DMS114 treated with DMSO at 0.1 percent for 48 hours (cell line): ENCODE results near the gene DNAH2.
"Not testable (repeated sequence)": the region's sequence is repeated elsewhere in the genome, so short reads cannot be mapped to it uniquely, and the experiment has no call there.

Source experiments
- DNase-seq: peaks from one replicate; lab custom pipeline; 2025; ENCODE audit not compliant: unreplicated experiment; lab: John Stamatoyannopoulos, UW

DNAH2 gene

DNA sequence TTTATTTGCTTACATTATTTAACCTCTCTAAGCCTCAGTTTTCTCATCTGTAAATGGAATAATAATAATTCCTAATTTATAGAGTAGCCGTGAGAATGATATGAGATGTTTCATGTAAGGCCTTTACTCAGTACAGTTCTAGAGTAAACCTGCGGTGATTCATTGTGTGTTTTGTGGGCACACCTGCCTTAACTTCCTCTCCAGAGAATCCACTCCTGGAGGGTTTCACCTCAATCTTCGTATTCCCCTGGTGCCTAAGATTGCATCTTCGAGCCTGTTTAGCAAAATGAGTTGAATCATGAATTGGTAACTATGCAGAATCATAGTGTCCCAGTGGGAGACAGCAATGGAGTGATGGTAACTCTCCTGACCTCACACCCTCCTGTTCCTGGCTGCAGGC lies 52.3 kb downstream of the DNAH2 start:
- no peak for DNase-seq

DNA sequence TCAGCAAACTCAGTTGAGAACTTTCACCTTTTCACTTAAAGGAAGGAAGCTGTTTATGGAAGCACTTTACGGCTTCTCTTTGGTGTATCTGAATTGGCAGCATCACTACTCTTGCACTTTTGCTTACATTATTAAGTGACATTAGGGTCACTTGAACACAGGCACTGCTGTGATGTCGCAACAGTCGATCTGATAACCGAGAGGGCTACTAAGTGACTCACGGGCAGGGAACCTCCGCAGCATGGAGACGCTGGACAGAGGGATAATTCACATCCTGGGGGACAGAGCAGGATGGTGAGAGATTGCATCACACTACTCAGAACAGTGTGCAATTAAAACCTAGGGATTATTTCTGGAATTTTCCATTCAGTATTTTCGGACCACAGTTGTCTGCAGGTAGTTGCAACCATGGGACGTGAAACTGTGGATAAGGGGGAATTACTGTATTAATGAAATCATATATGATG lies 56.5 kb downstream of the DNAH2 start:
- DNase-seq, result no peak

DNA sequence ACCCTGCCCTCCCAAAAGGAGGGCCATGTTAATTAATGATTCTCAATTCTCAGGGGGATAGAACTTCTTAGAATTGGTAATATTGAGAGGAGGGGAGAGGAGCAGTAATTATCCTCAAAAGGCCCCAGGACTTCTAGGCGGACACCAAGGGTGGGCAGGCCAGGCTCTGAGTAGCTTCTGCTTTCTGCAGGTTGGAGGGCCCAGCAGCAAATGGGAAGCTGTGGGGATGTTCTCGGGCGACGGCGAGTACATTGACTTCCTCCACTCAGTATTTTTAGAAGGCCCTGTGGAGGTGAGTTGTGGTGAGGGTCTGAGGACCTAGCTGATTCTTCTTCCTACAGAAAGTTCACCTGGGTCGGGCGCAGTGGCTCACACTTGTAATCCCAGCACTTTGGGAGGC lies 57.5 kb downstream of the DNAH2 start:
- no peak for DNase-seq

DNA sequence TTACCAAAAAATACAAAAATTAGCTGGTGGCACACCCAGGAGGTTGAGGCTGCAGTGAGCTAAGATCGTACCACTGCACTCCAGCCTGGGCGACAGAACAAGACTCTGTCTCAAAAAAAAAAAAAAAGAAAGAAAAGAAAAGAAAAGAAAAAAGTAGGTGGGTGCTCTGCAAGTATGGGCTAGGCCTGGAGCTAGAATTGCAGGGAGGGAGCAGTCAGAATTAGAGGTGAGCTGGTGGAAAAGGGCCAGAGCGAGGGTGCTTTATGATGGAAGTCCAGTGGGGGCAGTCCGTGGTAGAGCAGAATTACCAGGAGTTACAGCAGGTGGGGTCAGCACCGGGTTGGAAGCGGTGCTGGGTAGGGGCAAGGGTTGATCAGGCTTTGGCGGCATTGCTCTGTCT lies 59.5 kb downstream of the DNAH2 start:
- no peak for DNase-seq

DNA sequence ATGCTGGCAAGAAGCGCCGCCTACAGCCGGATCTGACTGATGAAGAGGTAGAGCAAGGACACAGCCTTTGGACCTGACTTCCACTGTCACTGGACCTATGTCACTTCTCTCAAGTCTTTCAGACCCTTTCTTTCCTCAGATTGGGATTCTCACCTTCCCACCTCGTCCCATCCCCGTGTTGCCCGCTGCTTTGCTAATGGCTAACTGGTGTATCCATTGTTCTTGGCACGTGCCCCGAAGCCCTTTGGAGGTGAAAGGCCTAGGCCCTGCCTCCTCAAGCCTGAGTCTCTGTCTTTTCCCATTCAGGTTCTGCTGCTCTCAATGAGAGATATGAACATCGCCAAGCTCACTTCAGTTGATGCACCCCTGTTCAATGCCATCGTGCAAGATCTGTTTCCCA lies 63.2 kb downstream of the DNAH2 start:
- no peak for DNase-seq

DNA sequence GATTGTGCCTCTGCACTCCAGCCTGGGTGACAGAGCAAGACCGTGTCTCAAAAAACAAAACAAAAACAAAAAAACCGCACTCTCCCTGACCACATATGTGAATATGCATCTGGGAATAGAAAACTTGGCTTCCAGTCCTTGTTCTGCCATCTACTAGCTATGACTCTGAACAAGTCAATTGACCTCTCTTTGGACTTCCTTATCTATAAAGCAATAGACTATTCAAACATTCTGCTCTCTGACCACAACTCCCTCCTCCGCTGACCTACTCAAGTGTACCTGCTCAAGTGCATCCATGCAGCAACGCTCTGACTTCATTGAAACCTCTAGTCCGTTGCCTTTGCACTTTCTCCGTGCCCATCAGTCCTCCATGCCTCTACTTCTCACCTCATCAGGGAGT lies 63.9 kb downstream of the DNAH2 start:
- no peak for DNase-seq

DNA sequence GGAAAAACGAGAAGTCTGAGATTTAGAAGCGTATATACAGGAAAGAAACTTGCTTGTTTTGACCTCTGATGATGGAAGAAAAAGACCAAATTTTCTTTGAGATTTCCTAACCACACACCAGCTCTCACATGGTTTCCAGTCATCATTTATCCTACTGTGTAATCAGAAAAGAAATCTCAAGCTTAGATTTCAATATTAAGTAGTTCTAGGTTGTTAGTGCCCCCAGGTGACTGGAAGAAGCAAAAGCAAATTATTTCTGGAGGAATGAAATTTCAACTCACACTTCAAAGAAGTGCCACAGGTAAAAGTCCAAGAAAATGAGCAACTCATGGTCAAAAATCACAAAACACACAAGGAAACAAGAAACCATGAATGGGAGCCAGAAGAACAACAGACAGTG lies 64.7 kb downstream of the DNAH2 start:
- DNase-seq, result no peak

DNA sequence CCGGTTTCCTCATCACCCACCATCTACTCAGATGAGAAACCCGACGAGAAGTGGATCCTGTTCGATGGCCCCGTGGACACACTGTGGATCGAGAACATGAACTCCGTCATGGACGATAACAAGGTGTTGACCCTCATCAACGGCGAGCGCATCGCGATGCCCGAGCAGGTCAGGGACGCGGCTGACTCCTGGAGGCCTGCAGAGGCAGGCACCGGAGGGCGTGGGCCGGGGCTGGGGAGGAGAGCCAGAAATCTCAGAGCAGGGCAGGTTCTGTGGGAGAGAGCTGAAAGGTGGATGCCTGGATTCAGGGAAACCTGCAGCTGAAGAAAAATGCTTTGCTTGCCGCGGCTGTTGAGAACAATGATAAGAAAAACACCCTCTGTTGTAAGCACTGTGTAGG lies 69.3 kb downstream of the DNAH2 start:
- DNase-seq, result no peak

DNA sequence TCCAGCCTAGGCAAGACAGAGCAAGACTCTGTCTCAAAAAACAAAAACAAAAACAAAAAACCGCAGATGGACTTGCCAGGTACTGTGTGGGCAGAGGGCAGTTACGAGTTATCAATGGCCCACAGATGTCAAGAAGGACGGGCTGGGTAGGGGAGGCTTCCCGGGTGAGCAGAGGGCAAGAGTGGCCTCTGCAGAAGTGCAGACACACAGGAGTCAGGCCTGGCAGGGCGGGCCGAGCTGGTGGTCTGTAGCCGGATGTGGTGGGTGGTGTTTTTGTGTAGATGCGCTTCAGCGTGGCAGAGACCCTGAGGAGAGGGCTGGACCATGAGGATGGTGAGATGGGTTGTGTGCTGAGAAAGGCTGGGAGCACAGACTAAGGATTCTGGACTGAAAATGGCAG lies 71.6 kb downstream of the DNAH2 start:
- DNase-seq, result no peak

DNA sequence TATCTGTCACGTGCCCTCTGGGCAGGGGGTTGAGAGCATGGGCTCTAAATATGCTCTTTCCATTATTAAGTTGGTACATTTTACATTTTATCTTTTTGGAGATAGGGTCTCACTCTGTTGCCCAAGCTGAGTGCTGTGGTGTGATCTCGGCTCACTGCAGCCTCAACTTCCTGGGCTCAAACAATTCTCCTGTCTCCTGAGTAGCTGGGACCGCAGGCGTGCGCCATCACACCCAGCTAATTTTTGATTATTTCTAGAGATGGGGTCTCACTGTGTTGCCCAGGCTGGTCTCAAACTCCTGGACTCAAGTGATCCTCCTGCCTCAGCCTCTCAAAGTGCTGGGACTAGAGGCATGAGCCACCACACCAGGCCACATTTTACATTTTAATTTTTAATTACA lies 72.6 kb downstream of the DNAH2 start:
- DNase-seq, result no peak

DNA sequence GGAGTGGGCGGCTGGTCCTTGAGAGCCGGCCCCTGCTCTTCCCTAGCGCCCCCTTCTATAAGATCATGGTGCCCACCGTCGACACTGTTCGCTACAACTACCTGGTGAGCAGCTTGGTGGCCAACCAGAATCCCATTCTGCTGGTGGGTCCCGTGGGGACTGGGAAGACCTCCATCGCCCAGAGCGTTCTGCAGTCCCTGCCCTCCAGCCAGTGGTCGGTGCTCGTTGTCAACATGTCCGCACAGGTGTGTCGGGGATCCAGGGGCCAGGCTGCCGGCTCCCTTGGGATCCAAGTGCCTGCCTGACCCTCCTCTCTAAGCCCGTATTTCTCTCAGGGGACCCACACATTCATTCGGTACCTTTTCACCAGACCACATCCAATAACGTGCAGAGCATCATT lies 75.1 kb downstream of the DNAH2 start:
- no peak for DNase-seq

DNA sequence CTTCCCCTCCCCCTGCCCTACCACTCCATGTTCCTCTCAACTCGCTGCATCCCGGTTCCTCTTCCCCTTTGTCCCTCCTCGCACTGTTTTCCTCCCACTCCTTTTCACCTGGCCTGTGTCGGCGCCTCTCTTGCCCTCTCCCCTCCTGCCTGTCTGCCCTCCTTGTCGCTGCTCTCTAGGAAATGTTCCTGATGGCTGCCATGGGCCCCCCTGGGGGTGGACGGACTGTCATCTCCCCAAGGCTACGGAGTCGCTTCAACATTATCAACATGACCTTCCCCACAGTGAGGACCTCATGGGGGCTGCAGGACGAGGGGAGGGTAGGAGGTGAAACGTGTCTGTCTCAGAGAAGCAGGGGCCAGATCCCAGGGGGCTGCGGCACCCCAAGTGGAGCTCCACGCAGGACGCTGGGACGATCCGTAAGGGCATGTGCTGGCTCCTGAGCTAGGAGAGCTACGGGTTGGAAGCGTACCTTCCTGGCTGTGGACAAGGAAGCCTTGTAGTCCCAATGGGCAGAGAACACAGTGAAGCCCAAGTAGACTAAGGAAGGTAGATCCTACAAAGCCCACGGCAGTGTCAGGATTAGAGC lies 76.6 kb downstream of the DNAH2 start:
- DNase-seq, result no peak

DNA sequence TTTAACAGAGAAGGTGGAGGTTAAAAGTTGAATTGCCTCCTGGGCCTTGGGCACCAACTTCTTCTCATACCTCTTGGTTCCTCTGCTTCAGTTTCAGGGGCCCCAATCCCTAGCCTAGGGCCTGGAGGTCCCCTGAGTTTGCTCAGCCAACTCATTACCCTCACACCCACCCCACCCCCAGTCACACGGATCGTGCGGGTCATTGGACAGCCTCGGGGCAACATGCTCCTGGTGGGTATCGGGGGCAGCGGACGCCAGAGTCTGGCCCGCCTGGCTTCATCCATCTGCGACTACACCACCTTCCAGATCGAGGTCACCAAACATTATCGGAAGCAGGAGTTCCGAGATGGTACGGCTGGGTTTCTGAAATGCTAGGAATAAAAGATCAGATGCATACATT lies 80.4 kb downstream of the DNAH2 start:
- DNase-seq, result no peak

DNA sequence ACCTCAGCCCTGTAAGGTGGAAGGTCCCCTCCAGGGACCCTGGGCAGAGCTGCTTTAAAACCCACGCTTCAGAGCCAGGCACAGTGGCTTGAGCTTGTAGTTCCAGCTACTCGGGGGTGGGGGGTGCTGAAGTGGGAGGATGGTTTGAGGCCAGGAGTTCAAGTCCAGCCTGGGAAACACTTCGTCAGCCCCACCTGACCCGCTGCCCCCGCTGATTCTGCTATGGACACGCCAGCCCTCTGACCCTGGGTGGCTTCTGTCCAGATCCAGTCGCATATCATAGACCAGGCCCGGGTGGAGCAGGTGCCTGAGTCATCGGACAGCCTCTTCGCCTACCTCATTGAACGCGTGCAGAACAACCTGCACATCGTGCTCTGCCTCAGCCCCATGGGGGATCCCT lies 81.3 kb downstream of the DNAH2 start:
- DNase-seq, result no peak

DNA sequence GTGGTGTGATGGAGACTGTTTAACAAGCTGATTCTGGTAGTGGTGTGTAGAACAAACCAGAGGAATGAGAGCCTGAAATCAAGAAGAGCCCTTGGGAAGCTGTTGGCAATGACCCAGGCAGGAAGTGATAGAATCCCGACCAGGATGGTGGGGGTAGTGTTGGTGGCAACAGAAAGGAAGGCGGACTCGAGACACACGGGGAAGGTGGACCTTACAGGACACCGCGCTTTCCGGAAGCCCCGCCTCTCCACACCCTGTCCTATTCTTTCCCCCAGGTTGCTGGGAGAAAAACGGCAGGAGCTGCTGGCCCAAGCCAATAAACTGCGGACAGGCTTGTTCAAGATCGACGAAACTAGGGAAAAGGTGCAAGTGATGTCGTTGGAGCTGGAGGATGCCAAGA lies 86.4 kb downstream of the DNAH2 start:
- DNase-seq, result no peak

DNA sequence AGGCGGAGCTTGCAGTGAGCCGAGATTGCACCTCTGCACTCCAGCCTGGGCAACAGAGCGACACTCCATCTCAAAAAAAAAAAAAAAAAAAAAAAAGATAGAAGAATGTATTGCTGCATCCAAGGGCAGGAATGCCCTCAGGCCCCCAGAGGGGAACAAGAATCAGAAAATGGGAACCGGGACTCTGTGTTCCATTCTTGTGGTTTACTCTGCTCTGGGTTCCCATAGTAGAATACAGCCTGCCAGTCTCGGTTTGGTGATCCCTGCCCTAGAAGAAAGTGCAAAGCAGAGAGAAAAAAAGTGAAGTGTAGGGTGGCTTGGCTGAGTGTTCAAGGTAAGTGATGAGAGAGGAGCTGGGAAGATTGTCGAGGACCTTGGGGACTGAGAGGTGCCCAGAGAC lies 89.0 kb downstream of the DNAH2 start:
- DNase-seq, result no peak

DNA sequence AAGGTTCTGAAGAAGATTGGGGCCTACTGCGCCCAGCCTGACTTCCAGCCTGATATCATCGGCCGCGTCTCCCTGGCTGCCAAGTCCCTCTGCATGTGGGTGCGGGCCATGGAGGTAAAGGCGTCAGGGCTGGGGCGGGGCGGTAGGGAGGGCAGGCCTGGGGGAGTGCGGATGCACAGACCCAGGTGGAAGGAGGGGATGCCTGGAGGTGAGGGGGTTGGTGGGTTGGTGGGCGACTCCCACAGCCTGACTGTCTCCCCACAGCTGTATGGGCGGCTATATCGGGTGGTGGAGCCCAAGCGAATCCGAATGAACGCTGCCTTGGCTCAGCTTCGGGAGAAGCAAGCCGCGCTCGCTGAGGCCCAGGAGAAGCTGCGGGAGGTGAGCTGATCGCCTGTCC lies 89.7 kb downstream of the DNAH2 start:
- no peak for DNase-seq

DNA sequence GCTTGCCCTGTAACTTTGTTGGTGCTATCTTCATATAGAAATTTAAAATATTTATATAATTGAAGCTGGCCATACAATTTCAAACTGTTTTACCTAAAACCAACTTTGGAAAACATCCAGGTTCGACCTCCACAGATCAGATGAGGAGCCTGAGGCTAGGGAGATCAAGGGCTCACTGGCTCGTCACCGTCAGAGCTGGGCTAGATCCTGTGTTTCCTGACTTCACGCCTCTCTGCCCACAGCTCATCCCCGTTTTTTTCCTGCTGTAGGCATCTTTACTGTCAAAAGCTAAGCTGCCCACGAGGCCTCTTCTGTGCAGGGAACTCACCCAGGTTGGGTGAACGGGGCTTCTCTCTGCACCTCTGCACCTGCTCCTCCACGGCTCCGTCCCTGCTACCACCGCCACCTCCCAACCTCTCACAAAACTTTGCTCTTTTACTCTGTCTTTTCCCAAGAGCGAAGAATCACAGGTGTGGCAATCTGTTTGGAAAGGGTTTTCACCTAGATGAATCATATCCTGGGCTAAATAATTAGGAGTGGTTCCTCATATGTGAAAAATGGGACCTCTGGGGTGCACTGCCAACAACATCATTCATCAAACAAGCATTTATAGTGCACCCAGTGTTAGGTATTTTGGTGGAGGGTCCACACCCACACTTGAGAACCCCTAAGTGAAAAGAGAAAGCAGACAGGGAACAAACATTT lies 91.7 kb downstream of the DNAH2 start:
- no peak for DNase-seq

DNA sequence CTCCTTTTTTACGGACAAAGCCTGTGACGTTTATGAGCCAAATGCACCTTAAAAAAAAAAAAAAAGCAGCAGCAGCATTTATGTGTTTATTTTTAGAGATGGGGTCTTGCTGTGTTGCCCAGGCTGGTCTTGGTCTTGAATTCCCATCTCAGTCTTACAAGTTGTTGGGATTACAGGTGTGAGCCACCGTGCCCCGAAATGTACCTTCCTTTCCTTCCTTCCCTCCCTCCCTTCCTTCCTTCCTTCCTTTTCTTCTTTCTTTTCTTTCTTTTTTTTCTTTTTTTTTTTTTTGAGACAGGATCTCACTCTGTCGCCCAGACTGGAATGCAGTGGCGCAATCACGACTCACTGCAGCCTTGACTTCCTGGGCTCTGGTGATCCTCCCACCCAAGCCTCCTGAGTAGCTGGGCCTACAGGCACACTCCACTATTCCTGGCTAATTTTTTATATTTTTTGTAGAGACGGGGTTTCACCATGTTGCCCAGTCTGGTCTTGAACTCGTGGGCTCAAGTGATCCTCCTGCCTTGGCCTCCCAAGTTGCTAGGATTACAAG lies 92.3 kb downstream of the DNAH2 start:
- DNase-seq, result not testable (repeated sequence)

DNA sequence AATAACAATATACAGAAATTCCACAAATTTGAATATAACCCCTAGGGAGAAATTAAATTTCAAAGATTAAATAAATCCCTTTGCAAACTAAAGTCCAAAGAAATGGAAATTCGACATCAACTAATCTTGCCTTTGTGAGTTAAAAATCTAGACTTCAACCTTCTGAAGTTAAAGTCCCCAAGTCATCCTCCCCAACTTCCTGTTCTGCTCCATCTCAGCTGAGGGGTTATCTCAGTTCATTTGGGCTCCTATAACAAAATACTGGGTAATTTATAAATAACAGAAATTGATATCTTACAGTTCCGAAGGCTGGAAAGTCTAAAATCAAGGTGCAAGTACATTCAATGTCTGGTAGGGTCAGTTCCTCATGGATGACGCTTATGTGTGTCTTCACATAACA lies 93.7 kb downstream of the DNAH2 start:
- DNase-seq, result no peak

DNA sequence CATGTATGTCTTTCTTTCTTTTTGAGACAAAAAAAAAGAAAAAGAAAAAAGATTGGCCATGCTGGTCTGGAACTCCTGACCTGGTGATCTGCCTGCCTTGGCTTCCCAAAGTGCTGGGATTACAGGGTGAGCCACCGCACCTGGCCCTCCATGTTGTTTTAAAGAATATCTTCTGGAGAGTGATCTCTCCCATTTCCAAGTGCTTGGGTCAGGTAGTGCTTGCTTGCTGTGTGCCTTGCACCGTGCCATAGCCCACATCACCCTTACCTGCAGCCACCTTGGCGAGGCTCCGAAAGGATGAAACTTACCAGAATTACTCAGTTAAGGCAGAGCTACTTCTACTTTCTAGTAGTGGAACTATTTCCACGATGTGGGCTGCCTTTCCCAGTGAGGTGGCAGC lies 97.4 kb downstream of the DNAH2 start:
- DNase-seq, result no peak

DNA sequence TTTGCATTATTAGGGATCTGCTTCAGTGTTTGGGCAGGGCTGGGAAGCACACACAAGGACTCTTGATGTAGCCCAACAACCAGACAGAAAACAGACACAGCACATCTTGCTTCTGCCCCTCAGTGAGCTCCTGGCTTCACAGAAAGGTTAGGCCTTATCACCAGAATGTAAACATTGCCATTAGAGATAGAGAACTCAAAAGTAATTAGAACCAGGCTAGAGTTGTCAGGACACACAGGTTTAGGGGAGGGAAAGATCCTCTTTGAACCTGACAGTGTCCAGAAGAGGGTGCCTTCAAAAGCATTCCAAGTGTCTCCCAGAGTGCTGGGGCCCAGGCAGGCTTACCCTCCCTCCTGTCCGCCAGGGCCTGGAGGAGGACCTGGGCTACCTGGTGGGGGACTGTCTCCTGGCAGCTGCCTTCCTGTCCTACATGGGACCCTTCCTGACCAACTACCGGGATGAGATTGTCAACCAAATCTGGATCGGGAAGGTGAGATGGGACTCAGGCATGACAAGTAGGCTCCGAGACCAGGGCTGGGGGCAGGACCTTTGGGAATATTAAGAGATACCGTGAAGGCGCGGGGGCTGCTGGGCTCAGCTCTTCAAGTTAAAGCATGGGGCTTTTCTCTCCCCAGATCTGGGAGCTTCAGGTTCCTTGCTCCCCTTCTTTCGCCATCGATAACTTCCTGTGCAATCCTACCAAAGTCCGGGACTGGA lies 99.5 kb downstream of the DNAH2 start:
- no peak for DNase-seq
